GM19240 (cell line): ENCODE data around the gene CACNA1B.

Experiments used
- DNase-seq: peaks from one replicate; pipeline ENCODE4 v3.0.0; 2011; ENCODE audit warnings: low spot score; ENCODE audit not compliant: insufficient read length

CACNA1B gene

GRCh38 chr9:137960496-137960895 is 82.9 kb downstream of the CACNA1B start:
- no peak for DNase-seq

DNA sequence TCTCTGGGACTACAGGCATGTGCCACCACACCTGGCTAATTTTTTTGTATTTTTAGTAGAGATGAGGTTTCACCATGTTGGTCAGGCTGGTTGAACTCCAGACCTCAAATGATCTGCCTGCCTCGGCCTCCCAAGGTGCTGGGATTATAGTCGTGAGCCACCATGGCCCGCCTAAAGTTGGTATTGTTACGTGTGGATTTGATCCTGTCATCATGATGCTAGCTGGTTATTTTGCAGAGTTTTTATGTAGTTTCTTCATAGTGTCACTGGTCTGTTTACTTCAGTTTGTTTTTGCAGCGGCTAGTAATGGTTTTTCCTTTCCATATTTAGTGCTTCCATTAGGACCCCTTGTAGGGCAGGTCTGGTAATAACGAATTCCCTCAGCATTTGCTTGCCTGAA is 85.9 kb downstream of the CACNA1B start:
- DNase-seq: no peak

- no peak for DNase-seq
Measured at GRCh38 chr9:137965177-137965795, 87.7 kb downstream of the CACNA1B start.

DNA sequence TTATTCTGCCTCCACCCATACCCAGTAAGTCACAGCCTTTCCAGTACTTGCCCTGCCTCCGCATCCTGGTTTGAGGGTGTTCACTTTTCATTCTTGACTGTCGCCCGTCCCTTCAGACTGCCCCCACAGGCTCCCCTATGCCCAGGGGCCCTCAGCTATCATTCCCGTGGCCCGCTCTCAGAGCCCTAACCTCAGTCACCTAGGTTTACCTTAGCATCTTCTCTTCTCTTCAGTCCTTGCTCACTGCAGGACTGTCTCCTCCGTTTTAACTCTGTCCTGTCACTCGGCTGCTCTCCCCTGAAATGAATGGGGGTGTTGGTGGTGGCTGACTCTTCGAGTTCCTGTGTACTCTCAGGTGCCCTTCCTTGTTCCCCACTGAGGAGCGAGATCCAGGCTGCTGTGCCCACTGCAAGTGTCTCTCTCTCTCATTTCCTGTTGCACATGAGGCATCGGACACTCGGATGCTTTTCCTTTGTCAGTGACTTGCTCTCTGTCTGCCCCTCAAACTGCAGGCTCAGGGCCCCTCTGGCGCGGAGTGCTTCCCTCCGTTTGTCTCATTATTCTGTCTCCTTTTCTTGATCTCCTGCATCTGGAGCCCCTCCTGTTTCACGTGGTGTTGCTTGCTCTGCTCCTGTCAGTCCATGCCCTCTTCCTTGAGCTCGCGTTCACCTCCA is 89.8 kb downstream of the CACNA1B start:
- no peak for DNase-seq

- DNase-seq: no peak
Measured at GRCh38 chr9:137968235-137968634, 90.7 kb downstream of the CACNA1B start.

DNA sequence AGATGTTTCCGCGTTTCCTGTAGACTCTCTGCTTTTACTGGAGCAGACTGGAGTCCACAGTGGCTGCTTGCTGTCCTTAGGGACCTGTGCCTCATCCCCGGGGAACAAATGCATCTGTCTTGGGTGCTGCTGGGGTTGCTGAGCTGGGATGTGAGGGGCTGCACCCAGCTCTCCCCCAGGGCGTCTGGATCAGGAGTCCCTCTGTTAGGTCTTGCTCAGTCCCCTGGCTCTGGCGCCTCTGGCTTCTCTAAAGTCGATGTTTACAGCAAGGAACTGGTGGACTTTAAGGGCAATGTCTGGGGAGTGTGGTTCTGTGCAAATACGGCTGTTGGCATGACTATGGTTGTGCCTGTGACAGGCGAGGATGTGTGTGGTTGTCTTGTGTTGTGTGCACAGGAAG is 91.4 kb downstream of the CACNA1B start:
- no peak for DNase-seq

DNA sequence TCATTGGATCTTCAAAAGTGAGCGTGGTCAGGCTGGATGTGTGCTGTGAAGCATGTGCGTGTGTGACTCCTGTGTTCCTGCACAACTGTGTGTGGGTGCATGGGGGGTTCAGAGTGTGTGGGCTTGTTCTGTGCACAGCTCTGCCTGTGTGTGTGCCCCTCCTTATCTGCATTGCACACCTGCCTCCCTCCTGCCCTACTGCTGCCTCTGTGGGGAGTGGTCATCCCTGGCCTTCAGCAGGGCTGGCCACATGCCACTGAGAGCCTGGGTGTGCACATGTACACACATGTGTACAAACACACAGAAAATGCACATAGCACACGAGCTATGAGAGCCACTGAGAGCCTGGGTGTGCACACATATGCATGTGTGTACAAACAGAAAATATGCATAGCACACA is 92.1 kb downstream of the CACNA1B start:
- DNase-seq: no peak

- DNase-seq: no peak
Measured at GRCh38 chr9:137970098-137970497, 92.5 kb downstream of the CACNA1B start.

GRCh38 chr9:137970686-137971476 is 93.3 kb downstream of the CACNA1B start:
- no peak for DNase-seq

DNA sequence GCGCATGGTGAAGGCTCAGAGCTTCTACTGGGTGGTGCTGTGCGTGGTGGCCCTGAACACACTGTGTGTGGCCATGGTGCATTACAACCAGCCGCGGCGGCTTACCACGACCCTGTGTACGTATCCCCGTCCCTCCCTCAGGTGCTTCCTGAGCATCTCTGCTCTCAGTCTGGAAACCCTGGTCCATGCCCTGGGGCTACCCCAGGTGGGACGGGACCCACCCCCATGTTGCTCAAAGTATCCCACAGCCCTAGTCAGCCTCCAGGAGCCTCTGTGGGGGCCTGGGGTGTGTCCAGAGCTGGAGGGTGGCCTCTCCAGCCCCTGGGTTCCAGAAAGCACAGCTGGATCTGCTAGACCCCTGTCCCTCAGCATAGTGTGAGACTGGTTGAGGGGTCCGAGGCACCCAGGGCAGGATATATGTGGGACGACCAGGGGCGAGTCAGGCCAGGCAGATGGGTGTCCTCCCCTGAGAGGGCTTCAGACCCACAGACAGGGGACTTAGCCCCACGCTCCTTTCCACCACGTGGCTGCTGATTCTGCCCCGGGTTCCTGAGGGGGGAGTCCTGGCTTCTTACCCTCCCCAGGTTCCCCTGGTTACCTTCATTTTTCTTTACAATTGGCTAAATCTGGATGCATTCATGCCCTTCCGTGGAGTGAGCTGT is 94.0 kb downstream of the CACNA1B start:
- no peak for DNase-seq

DNA sequence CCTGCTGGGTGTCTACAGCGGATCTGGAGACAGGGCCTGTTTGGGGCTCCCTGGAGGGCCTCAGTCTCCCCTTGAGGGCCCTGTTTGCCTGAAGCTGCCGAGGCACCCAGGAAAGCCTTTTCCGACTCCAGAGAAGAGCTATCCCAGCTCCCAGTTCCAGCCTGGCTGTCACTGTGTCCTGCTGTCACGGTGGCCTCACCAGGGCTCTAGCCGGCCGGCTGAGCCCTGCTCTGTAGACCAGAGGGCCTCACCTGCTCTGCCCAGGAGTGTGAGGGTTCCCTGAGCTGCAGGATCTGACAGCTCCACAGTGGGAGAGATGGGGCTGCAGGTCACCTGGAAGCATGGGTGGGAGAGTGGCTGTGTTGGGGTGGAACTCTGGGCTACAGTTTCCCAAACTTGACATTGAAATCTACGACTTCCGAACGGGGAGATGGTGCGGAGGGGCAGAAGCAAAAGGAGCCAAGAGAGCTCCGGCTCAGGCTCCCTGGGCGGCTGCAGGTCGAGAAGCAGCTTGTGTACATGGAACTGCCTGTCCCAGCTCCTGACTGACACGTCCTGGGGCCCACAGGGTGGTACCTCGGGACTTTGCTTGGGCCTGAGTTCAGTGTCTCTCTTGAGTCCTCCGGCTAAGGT is 94.9 kb downstream of the CACNA1B start:
- no peak for DNase-seq

DNA sequence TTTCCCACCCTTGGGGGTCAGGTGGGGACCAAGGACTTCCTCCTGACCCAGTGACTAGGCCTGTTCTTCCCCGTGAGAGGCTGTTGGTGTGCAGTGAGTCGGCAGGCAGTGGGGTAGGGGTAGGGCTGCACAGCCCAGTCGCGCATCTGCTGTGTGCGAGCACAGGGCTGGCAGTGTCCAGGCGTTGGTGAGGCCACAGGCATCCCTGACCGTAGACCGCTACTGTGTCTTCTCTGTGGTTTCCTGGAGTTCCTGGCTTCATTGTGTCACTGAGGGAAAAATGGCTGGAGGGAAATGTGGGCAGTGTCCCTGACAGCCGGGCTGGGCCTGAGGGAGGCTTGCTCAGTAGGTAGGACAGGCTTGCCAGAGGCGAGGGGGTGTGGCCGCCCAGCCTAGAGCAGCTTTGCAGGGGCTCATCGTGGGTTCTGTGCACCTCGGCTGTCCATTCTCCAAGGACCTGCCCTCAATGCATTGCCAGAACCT is 95.4 kb downstream of the CACNA1B start:
- DNase-seq: no peak

- DNase-seq: no peak
Measured at GRCh38 chr9:137973829-137974416, 96.3 kb downstream of the CACNA1B start.

GRCh38 chr9:137974746-137975526 is 97.4 kb downstream of the CACNA1B start:
- DNase-seq: no peak

GRCh38 chr9:137975527-137975913 is 97.9 kb downstream of the CACNA1B start:
- no peak for DNase-seq

- no peak for DNase-seq
Measured at GRCh38 chr9:137975936-137976565, 98.5 kb downstream of the CACNA1B start.

- DNase-seq: no peak
Measured at GRCh38 chr9:137977571-137978261, 100.1 kb downstream of the CACNA1B start.

DNA sequence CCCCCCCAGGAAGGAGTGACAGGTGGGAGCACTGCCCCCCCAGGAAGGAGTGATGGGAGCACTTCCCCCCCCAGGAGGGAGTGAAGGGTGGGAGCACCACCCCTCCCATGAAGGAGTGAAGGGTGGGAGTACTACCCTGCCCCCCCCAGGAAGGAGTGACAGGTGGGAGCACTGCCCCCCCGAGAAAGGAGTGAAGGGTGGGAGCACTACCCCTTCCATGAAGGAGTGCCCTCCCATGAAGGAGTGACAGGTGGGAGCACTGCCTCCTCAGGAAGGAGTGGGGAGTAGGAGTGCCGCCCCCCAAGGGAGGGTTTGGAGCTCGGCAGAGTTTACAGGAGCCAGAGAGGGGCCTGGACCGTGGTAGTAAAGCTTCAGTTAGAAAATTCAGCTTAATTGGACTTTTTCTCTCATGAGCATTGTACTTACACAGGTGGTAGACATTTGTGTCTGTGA is 100.7 kb downstream of the CACNA1B start:
- no peak for DNase-seq

DNA sequence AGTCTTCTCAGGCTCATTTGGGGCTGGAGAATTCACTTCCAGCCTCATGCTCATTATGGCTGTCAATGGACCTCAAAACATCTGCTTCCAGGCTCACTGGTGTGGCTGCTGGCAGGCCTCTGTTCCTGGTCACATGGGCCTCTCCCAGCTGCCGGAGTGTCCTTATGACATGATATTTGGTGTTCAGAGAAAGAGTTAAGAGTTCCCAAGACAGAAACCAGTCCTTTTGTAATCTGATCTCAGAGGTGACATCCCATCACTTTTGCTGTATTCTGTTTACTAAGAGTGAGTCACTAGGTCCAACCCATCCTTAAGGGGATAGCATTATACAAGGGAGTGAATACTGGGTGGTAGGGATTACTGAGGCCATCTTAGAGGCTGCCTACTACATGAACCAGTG is 104.6 kb downstream of the CACNA1B start:
- DNase-seq: no peak
